ENCODE measurements around the gene RALY.

GRCh38 chr20:33944914-33945313, 48.8 kb upstream of the RALY start:
- TF ChIP-seq CTCF (conservative IDR thresholded peaks at IDR 0.05; ENCODE audit: low read depth, low read length) = no peak
- TF ChIP-seq EZH2 (IDR thresholded peaks at IDR 0.05; ENCODE audit: borderline replicate concordance, low read depth, low read length, poor library complexity, severe bottlenecking) = no peak
